NCI-H69 (cell line): ENCODE measurements around the gene NCBP3.

Experiments
- DNase-seq: peaks from one replicate; lab custom pipeline; 2025; lab: John Stamatoyannopoulos, UW

Gene NCBP3

DNA sequence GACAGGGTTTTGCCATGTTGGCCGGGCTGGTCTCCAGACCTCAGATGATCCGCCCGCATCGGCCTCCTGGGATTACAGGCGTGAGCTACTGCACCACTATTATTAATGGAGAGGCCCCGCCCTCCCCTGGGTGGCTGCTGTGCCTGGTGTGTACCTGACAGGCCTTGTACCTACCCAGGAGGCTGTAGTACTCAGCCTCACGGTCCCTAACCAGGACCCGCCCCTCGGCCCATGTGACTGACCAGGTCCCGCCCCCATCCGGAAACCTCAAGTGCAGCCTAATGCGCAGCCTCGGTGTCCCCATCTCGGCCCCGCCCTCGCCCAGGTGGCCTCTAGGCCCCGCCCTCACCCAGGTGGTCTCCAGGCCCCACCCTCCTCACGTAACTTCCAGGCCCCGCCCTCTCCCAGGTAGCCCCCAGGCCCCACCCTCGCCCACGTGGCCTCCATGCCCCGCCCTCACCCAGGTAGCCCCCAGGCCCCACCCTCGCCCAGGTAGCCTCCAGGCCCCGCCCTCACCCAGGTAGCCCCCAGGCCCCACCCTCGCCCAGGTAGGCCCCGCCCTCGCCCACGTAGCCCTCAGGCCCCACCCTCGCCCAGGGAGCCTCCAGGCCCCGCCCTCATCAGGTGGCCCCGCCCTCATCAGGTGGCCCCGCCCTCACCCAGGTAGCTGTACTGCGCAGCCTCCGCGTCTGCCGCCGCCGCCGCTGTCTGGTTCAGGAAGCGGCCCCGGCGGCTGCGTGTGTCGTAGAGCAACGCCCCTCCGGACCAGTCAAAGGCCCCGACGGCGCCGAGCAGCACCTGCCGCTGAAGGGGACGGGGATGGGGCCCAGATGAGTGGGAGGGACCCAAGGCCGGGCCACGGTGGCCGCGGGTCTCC, 91.3 kb downstream of the NCBP3 start:
- peak; percentile 97 for DNase-seq

DNA sequence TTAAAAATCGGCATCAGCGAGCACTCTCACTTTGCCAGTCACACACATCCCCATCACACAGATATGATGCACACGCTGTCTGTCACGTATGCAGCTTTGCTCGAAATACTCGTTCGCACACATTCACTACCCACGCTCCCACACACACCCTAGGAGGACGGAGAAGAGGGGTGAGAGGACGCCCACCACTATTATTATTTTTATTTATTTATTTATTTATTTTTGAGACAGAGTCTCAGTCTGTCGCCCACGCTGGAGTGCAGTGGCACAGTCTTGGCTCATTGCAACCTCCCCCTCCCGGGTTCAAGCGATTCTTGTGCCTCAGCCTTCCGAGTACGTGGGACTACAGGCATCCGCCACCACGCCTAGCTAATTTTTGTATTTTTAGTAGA, 92.0 kb downstream of the NCBP3 start:
- no peak for DNase-seq

DNA sequence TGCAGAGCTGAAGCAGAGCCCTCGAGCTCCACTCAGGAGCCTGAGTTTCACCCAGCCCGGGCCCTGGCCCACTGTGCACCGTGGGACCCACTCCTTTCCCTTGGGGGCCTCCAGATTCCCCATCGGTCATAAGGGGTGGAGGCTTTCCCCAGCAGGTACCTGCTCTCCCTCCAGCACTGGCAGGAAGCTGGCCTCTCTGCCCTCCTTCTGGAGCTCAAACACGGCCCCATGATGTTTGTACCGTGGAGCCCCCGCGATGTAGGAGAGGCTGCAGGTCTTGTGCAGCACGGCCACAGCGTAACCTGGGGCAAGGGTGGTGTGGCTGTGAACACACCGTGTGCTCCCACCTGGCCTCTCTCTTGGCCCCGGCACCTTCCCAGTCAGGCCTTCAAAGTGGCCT, 92.4 kb downstream of the NCBP3 start:
- no peak for DNase-seq
